Duodenal mucosa (tissue), 2 donors: Measurements from ENCODE around the gene MICAL2.

Experiments used
- H3K27ac ChIP-seq: one replicate; pipeline ENCODE4 v1.7.0; 2013; ENCODE audit warnings: low read depth, low read length
- H3K27me3 ChIP-seq, 2 donors: one replicate each; pipeline ENCODE4 v1.7.0; 2013; ENCODE audit warnings: low read length in 2 of 2, control low read depth in 1 of 2; ENCODE audit not compliant: insufficient read depth in 2 of 2, control insufficient read depth in 1 of 2
- H3K36me3 ChIP-seq, 2 donors: one replicate each; pipeline ENCODE4 v1.7.0; 2013; ENCODE audit warnings: low read length in 2 of 2, control low read depth in 1 of 2; ENCODE audit not compliant: insufficient read depth in 2 of 2, control insufficient read depth in 1 of 2
- H3K4me1 ChIP-seq, 2 donors: one replicate each; pipeline ENCODE4 v1.7.0; 2013; ENCODE audit warnings: low read length in 2 of 2, control low read depth in 1 of 2; ENCODE audit not compliant: insufficient read depth in 2 of 2, control insufficient read depth in 1 of 2
- H3K4me3 ChIP-seq, 2 donors: one replicate each; pipeline ENCODE4 v1.7.0; 2013; ENCODE audit warnings: low read length in 2 of 2, low read depth in 1 of 2
- H3K9ac ChIP-seq, 2 donors: one replicate each; pipeline ENCODE4 v1.7.0; 2013; ENCODE audit warnings: low read length in 2 of 2, low read depth in 1 of 2
- H3K9me3 ChIP-seq, 2 donors: one replicate each; pipeline ENCODE4 v1.7.0; 2013; ENCODE audit warnings: low read length in 2 of 2, control low read depth in 1 of 2; ENCODE audit not compliant: control insufficient read depth in 1 of 2

MICAL2 gene

GRCh38 chr11:12288931-12289666 is 178.7 kb downstream of the MICAL2 start:
- Histone ChIP-seq H3K4me1 (peaks cover 4 to 12% of the 10 kb centered on the region in 2 donors), H3K9ac (no peak overlapping the region), H3K9me3 (no peaks in the 10 kb centered on the region), H3K36me3 (no peaks in the 10 kb centered on the region), H3K27ac (no peak overlapping the region), H3K4me3 (no peak overlapping the region), H3K27me3 (no peaks in the 10 kb centered on the region)

GRCh38 chr11:12289667-12290476 is 179.5 kb downstream of the MICAL2 start:
- no peaks in the 10 kb centered on the region for H3K9me3 ChIP-seq
- H3K36me3 ChIP-seq, result no peaks in the 10 kb centered on the region
- peaks cover 4 to 12% of the 10 kb centered on the region in 2 donors for H3K4me1 ChIP-seq
- H3K27ac ChIP-seq, result no peak overlapping the region
- H3K9ac ChIP-seq, result no peak overlapping the region
- no peak overlapping the region for H3K4me3 ChIP-seq
- no peaks in the 10 kb centered on the region for H3K27me3 ChIP-seq

- Histone ChIP-seq H3K9me3 (no peaks in the 10 kb centered on the region), H3K4me3 (no peak overlapping the region), H3K27ac (no peak overlapping the region), H3K9ac (no peak overlapping the region), H3K27me3 (no peaks in the 10 kb centered on the region), H3K4me1 (peaks cover 4 to 12% of the 10 kb centered on the region in 2 donors), H3K36me3 (no peaks in the 10 kb centered on the region)
These were observed 180.1 kb downstream of the MICAL2 start for GRCh38 chr11:12290477-12290922.

GRCh38 chr11:12291313-12291712 is 180.9 kb downstream of the MICAL2 start:
- Histone ChIP-seq H3K9me3 (no peaks in the 10 kb centered on the region), H3K4me3 (no peak overlapping the region), H3K36me3 (no peaks in the 10 kb centered on the region)

GRCh38 chr11:12291766-12292165 is 181.4 kb downstream of the MICAL2 start:
- H3K27me3 ChIP-seq, result no peaks in the 10 kb centered on the region
- H3K4me3 ChIP-seq, result no peak overlapping the region
- H3K9ac ChIP-seq, result no peak overlapping the region
- no peaks in the 10 kb centered on the region for H3K36me3 ChIP-seq
- no peaks in the 10 kb centered on the region for H3K9me3 ChIP-seq
- H3K4me1 ChIP-seq, result peaks cover 4 to 12% of the 10 kb centered on the region in 2 donors
- no peak overlapping the region for H3K27ac ChIP-seq

More at GRCh38 chr11:12291313-12291712, 180.9 kb downstream of the MICAL2 start:
- H3K4me1 ChIP-seq, result peaks cover 4 to 12% of the 10 kb centered on the region in 2 donors
- no peaks in the 10 kb centered on the region for H3K27me3 ChIP-seq
- H3K9ac ChIP-seq, result no peak overlapping the region
- no peak overlapping the region for H3K27ac ChIP-seq

- no peak overlapping the region for H3K27ac ChIP-seq
- H3K27me3 ChIP-seq, result no peaks in the 10 kb centered on the region
- no peaks in the 10 kb centered on the region for H3K9me3 ChIP-seq
- H3K36me3 ChIP-seq, result no peaks in the 10 kb centered on the region
- no peak overlapping the region for H3K9ac ChIP-seq
- no peak overlapping the region for H3K4me3 ChIP-seq
- H3K4me1 ChIP-seq, result peaks cover 0 to 5% of the 10 kb centered on the region in 2 donors
These were observed 182.4 kb downstream of the MICAL2 start for GRCh38 chr11:12292766-12293165.

GRCh38 chr11:12293486-12293885 is 183.1 kb downstream of the MICAL2 start:
- Histone ChIP-seq H3K9me3 (peaks cover under 1 to 1% of the 10 kb centered on the region in 2 donors), H3K36me3 (no peaks in the 10 kb centered on the region), H3K27ac (no peak overlapping the region), H3K9ac (no peak overlapping the region), H3K27me3 (no peaks in the 10 kb centered on the region), H3K4me1 (no peaks in the 10 kb centered on the region), H3K4me3 (no peak overlapping the region)

GRCh38 chr11:12294613-12295012 is 184.2 kb downstream of the MICAL2 start:
- Histone ChIP-seq H3K9me3 (peaks cover 6 to 8% of the 10 kb centered on the region in 2 donors), H3K27ac (no peak overlapping the region), H3K36me3 (no peaks in the 10 kb centered on the region), H3K9ac (no peak overlapping the region), H3K4me1 (no peaks in the 10 kb centered on the region), H3K27me3 (no peaks in the 10 kb centered on the region), H3K4me3 (no peak overlapping the region)

GRCh38 chr11:12295943-12296342 is 185.6 kb downstream of the MICAL2 start:
- H3K9ac ChIP-seq, result no peak overlapping the region
- H3K9me3 ChIP-seq, result peaks cover 6 to 8% of the 10 kb centered on the region in 2 donors
- H3K27me3 ChIP-seq, result no peaks in the 10 kb centered on the region
- H3K4me1 ChIP-seq, result no peaks in the 10 kb centered on the region
- H3K4me3 ChIP-seq, result no peak overlapping the region
- no peaks in the 10 kb centered on the region for H3K36me3 ChIP-seq
- H3K27ac ChIP-seq, result no peak overlapping the region

- Histone ChIP-seq H3K4me1 (no peaks in the 10 kb centered on the region), H3K9ac (no peak overlapping the region), H3K4me3 (no peak overlapping the region), H3K27me3 (no peaks in the 10 kb centered on the region), H3K9me3 (peaks cover 6 to 8% of the 10 kb centered on the region in 2 donors), H3K27ac (no peak overlapping the region), H3K36me3 (no peaks in the 10 kb centered on the region)
These were observed 188.2 kb downstream of the MICAL2 start for GRCh38 chr11:12298610-12299009.
